ENCODE results near the gene PRPH. TPM values are rescaled to one million over a fixed set of nuclear protein-coding genes. Genes with fewer than 3 reads are reported as not detected.

PRPH gene
- total and polyA plus RNA-seq, 2 of the 13 experiments (the other 11 are each of a cell fraction or from before 2014, with no cell fraction given), result 0.12 TPM; not detected in 1

DNA sequence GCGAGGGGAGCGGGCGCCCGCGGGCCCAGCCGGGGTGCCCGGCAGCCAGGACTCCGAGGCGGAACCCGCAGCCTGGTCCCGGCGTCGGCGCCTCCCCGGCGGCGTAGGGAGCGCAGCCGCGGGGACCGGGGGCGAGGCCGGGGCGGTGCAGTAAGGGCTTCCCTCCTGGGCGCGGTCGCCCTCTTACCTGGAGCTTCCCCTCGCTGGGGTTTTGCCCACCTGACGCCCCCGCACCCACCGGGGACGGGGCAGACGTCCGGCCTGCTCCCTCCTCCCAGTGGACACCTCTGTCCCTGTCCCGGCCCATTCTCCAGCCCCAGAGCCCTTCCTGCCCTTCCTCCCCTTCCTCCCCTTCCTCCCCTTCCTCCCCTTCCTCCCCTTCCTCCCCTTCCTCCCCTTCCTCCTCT is 30.5 kb upstream of the PRPH start (continued):
- no peak for TF ChIP-seq MEIS2 (CRISPR knock-in tag; IDR thresholded peaks at IDR 0.05)
- TF ChIP-seq NR1H2 (CRISPR knock-in tag; IDR thresholded peaks at IDR 0.05; ENCODE audit: borderline replicate concordance, low read depth), result no peak
- peak; percentile 19 for TF ChIP-seq XRCC5 (optimal IDR thresholded peaks at IDR 0.05; ENCODE audit: low read length)
- no peak for TF ChIP-seq ZNF282 (IDR thresholded peaks at IDR 0.05; ENCODE audit: partially characterized antibody)
- TF ChIP-seq, protein P1, sequence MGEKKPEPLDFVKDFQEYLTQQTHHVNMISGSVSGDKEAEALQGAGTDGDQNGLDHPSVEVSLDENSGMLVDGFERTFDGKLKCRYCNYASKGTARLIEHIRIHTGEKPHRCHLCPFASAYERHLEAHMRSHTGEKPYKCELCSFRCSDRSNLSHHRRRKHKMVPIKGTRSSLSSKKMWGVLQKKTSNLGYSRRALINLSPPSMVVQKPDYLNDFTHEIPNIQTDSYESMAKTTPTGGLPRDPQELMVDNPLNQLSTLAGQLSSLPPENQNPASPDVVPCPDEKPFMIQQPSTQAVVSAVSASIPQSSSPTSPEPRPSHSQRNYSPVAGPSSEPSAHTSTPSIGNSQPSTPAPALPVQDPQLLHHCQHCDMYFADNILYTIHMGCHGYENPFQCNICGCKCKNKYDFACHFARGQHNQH (CRISPR knock-in tag; IDR thresholded peaks at IDR 0.05), result no peak
- TF ChIP-seq ZNF224 (CRISPR knock-in tag; IDR thresholded peaks at IDR 0.05), result no peak
- TF ChIP-seq FOXA3 (CRISPR knock-in tag; IDR thresholded peaks at IDR 0.05), result no peak
- TF ChIP-seq, protein P2, sequence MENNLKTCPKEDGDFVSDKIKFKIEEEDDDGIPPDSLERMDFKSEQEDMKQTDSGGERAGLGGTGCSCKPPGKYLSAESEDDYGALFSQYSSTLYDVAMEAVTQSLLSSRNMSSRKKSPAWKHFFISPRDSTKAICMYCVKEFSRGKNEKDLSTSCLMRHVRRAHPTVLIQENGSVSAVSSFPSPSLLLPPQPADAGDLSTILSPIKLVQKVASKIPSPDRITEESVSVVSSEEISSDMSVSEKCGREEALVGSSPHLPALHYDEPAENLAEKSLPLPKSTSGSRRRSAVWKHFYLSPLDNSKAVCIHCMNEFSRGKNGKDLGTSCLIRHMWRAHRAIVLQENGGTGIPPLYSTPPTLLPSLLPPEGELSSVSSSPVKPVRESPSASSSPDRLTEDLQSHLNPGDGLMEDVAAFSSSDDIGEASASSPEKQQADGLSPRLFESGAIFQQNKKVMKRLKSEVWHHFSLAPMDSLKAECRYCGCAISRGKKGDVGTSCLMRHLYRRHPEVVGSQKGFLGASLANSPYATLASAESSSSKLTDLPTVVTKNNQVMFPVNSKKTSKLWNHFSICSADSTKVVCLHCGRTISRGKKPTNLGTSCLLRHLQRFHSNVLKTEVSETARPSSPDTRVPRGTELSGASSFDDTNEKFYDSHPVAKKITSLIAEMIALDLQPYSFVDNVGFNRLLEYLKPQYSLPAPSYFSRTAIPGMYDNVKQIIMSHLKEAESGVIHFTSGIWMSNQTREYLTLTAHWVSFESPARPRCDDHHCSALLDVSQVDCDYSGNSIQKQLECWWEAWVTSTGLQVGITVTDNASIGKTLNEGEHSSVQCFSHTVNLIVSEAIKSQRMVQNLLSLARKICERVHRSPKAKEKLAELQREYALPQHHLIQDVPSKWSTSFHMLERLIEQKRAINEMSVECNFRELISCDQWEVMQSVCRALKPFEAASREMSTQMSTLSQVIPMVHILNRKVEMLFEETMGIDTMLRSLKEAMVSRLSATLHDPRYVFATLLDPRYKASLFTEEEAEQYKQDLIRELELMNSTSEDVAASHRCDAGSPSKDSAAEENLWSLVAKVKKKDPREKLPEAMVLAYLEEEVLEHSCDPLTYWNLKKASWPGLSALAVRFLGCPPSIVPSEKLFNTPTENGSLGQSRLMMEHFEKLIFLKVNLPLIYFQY (CRISPR knock-in tag; IDR thresholded peaks at IDR 0.05; ENCODE audit: borderline replicate concordance), result no peak
- TF ChIP-seq JARID2 (CRISPR knock-in tag; IDR thresholded peaks at IDR 0.05; ENCODE audit: insufficient replicate concordance), result no peak
- TF ChIP-seq CBFB (CRISPR knock-in tag; IDR thresholded peaks at IDR 0.05), result no peak
- no peak for TF ChIP-seq ZNF768 (CRISPR knock-in tag; IDR thresholded peaks at IDR 0.05)
- TF ChIP-seq, protein P3, sequence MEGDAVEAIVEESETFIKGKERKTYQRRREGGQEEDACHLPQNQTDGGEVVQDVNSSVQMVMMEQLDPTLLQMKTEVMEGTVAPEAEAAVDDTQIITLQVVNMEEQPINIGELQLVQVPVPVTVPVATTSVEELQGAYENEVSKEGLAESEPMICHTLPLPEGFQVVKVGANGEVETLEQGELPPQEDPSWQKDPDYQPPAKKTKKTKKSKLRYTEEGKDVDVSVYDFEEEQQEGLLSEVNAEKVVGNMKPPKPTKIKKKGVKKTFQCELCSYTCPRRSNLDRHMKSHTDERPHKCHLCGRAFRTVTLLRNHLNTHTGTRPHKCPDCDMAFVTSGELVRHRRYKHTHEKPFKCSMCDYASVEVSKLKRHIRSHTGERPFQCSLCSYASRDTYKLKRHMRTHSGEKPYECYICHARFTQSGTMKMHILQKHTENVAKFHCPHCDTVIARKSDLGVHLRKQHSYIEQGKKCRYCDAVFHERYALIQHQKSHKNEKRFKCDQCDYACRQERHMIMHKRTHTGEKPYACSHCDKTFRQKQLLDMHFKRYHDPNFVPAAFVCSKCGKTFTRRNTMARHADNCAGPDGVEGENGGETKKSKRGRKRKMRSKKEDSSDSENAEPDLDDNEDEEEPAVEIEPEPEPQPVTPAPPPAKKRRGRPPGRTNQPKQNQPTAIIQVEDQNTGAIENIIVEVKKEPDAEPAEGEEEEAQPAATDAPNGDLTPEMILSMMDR (CRISPR knock-in tag; IDR thresholded peaks at IDR 0.05), result no peak
- TF ChIP-seq RARA (CRISPR knock-in tag; IDR thresholded peaks at IDR 0.05), result no peak
- TF ChIP-seq MLLT10 (CRISPR knock-in tag; IDR thresholded peaks at IDR 0.05), result no peak
- TF ChIP-seq, protein P4, sequence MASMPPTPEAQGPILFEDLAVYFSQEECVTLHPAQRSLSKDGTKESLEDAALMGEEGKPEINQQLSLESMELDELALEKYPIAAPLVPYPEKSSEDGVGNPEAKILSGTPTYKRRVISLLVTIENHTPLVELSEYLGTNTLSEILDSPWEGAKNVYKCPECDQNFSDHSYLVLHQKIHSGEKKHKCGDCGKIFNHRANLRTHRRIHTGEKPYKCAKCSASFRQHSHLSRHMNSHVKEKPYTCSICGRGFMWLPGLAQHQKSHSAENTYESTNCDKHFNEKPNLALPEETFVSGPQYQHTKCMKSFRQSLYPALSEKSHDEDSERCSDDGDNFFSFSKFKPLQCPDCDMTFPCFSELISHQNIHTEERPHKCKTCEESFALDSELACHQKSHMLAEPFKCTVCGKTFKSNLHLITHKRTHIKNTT (CRISPR knock-in tag; IDR thresholded peaks at IDR 0.05), result no peak
- peak; percentile 100 for TF ChIP-seq ZNF263 (CRISPR knock-in tag; IDR thresholded peaks at IDR 0.05)
- TF ChIP-seq SP2 (CRISPR knock-in tag; IDR thresholded peaks at IDR 0.05), result no peak; the same call in 1 of the 2 replicates
- TF ChIP-seq ZSCAN22 (CRISPR knock-in tag; IDR thresholded peaks at IDR 0.05), result no peak
- no peak for TF ChIP-seq CHD4 (IDR thresholded peaks at IDR 0.05; ENCODE audit: borderline replicate concordance, low read length)
- TF ChIP-seq ZNF432 (CRISPR knock-in tag; IDR thresholded peaks at IDR 0.05; ENCODE audit: borderline replicate concordance), result no peak
- no peak for TF ChIP-seq SOX6 (IDR thresholded peaks at IDR 0.05)
- TF ChIP-seq SOX6 (CRISPR knock-in tag; IDR thresholded peaks at IDR 0.05), result peak; percentile 21; the same call in 1 of the 2 replicates

Data from HepG2 (cell line).